GM12878 (cell line): ENCODE data around the gene KCNQ1. TPM values are rescaled to one million over a fixed set of nuclear protein-coding genes. Genes with fewer than 3 reads are reported as not detected.
A peak's percentile ranks its signal among the peaks of the same experiment; 100 is the strongest.

Experiments
- ATAC-seq: fragments of 200-7000 bp; cut with Tn5 transposase; 3 replicates; pipeline ENCODE4 v1.9.1; 2020; ENCODE audit warnings: mild to moderate bottlenecking, moderate library complexity
- BruUV-seq: library from RNA; stranded (reverse); fragments of 400-500 nt; replicated peaks from 2 replicates; lab custom pipeline; 2021; lab: Mats Ljungman, UMichigan
- CTCF ChIA-PET: fragments of 300-600 bp; sonication (Branson Sonifier 250); formaldehyde crosslinking; extraction: SDS; loops from one replicate; lab custom pipeline; 2021; ENCODE audit warnings: inconsistent platforms; lab: Yijun Ruan, JAX
- POLR2A ChIA-PET: fragments of 350-600 bp; formaldehyde crosslinking; extraction: SDS; loops from one replicate; lab custom pipeline; 2021; ENCODE audit warnings: inconsistent platforms; lab: Charles Lee
- RAD21 ChIA-PET: fragments of 300-600 bp; sonication (Branson Sonifier 250); formaldehyde crosslinking; loops from one replicate; lab custom pipeline; 2023; ENCODE audit warnings: antibody characterized with exemption; ENCODE audit not compliant: unreplicated experiment; lab: Charles Lee
- SMC1A ChIA-PET: fragments of 300-600 bp; sonication (Branson Sonifier 250); formaldehyde crosslinking; loops from one replicate; lab custom pipeline; 2023; ENCODE audit not compliant: unreplicated experiment, uncharacterized antibody; lab: Charles Lee
- DNase-seq: peaks from one replicate; pipeline ENCODE4 v3.0.0-alpha.2; 2011; ENCODE audit warnings: low read depth, low spot score
- FAIRE-seq: peaks from 3 replicates; lab custom pipeline; 2011; peaks lifted over from hg19 to GRCh38; lab: Jason Lieb, UNC
- H2AFZ ChIP-seq: 2 replicates; pipeline ENCODE4 v1.6.0; 2011; ENCODE audit warnings: low read depth, low read length, control low read depth; ENCODE audit not compliant: control insufficient read depth
- H3K27ac ChIP-seq: 2 replicates; pipeline ENCODE4 v1.5.1; 2011; ENCODE audit warnings: control low read depth; ENCODE audit not compliant: control insufficient read depth, insufficient read depth
- H3K27me3 ChIP-seq, 2 experiments: replicated peaks in 1 of 2; 2 replicates each; pipeline versions ENCODE4 v1.6.0 to v1.6.1; 2011; ENCODE audit warnings: low read length in 1 of 2; ENCODE audit not compliant: control insufficient read depth in 2 of 2, insufficient read depth in 2 of 2
- H3K36me3 ChIP-seq, 2 experiments: 2 replicates each; pipeline ENCODE4 v1.5.1; 2011; ENCODE audit warnings: low read length in 1 of 2; ENCODE audit not compliant: control insufficient read depth in 2 of 2, insufficient read depth in 2 of 2
- H3K4me1 ChIP-seq: 2 replicates; pipeline ENCODE4 v1.6.1; 2011; ENCODE audit warnings: mild to moderate bottlenecking, low read length, moderate library complexity, mixed read lengths; ENCODE audit not compliant: control insufficient read depth, insufficient read depth
- H3K4me2 ChIP-seq: 2 replicates; pipeline ENCODE4 v1.6.0; 2011; ENCODE audit warnings: control low read depth; ENCODE audit not compliant: control insufficient read depth, insufficient read depth
- H3K4me3 ChIP-seq: fragments of 200-600 bp; sonication (generic); 2 replicates; pipeline ENCODE4 v1.5.1; 2016
- H3K79me2 ChIP-seq: 2 replicates; pipeline ENCODE4 v1.6.0; 2011; ENCODE audit warnings: low read length; ENCODE audit not compliant: control insufficient read depth, insufficient read depth
- H3K9ac ChIP-seq: 2 replicates; pipeline ENCODE4 v1.8.0; 2011; ENCODE audit warnings: low read length, control low read depth, mixed read lengths; ENCODE audit not compliant: control insufficient read depth, insufficient read depth
- H3K9me3 ChIP-seq: replicated peaks from 3 replicates; pipeline ENCODE4 v1.5.1; 2011; ENCODE audit warnings: mild to moderate bottlenecking, low read length; ENCODE audit not compliant: control insufficient read depth, insufficient read depth
- H4K20me1 ChIP-seq: 2 replicates; pipeline ENCODE4 v1.6.0; 2011; ENCODE audit not compliant: control insufficient read depth, insufficient read depth
- GATAD2B ChIP-seq: fragments of 450-650 bp; conservative IDR thresholded peaks from 2 replicates; pipeline ENCODE4 v1.6.1; 2017; ENCODE audit warnings: low read depth, mild to moderate bottlenecking, moderate library complexity
- whole genome bisulfite sequencing: methylation state at CpG from one replicate; pipeline ENCODE4 v1.1.6; 2016; ENCODE audit warnings: low lambda C conversion rate; ENCODE audit not compliant: insufficient replicate concordance, insufficient coverage; ENCODE audit errors: missing lambda C conversion rate; 5-methylcytosine and 5-hydroxymethylcytosine counted together
- in situ Hi-C: fragments of 300-500 bp; cut with MboI; formaldehyde crosslinking; loops from 9 replicates; pipeline ENCODE4 v1.14.3; 2018; ENCODE audit warnings: mixed read lengths
- intact Hi-C: fragments of 100-400 bp; cut with micrococcal nuclease; formaldehyde crosslinking; loops from one replicate; pipeline ENCODE4 v1.14.2; 2022; ENCODE audit not compliant: unreplicated experiment
- polyA plus RNA-seq, 11 experiments: library from polyadenylated mRNA; depleted of rRNA in 4 of 11; unstranded in 6 of 11; stranded (reverse) in 5 of 11; fragments of >200 nt; fragmentation: Nextera tagmentation in 4 of 11; fragmentation: Illumina TruSeq in 1 of 11; extraction: Ambion mirVana in 4 of 11; extraction: Trizol in 1 of 11; gene quantifications; 1 replicate in 1 of 11; 2 replicates in 10 of 11; pipeline versions ENCODE4 v1.2.1 to v1.2.3, GENCODE V29; 2011 to 2016; ENCODE audit warnings: inconsistent platforms in 2 of 11, missing spikeins in 2 of 11, low read depth in 1 of 11
- total RNA-seq, 4 experiments: library from RNA; depleted of rRNA in 3 of 4; stranded (reverse); fragments of >200 nt in 3 of 4; fragmentation: Illumina TruSeq in 1 of 4; extraction: Trizol in 1 of 4; gene quantifications; 2 replicates each; pipeline versions ENCODE4 v1.2.1 to v1.2.3, GENCODE V29; 2013 to 2021
- TF ChIP-seq, protein P1 (sequence below): fragments of 450-650 bp; IDR thresholded peaks from 2 replicates; pipeline ENCODE4 v1.6.1; 2017; ENCODE audit warnings: low read depth, mild to moderate bottlenecking, moderate library complexity

Gene KCNQ1
- total and polyA plus RNA-seq, 10 of the 15 experiments (the other 5 are each of a cell fraction or from before 2014, with no cell fraction given), result 0.03 to 0.15 (median 0.12) TPM; not detected in 7

DNA sequence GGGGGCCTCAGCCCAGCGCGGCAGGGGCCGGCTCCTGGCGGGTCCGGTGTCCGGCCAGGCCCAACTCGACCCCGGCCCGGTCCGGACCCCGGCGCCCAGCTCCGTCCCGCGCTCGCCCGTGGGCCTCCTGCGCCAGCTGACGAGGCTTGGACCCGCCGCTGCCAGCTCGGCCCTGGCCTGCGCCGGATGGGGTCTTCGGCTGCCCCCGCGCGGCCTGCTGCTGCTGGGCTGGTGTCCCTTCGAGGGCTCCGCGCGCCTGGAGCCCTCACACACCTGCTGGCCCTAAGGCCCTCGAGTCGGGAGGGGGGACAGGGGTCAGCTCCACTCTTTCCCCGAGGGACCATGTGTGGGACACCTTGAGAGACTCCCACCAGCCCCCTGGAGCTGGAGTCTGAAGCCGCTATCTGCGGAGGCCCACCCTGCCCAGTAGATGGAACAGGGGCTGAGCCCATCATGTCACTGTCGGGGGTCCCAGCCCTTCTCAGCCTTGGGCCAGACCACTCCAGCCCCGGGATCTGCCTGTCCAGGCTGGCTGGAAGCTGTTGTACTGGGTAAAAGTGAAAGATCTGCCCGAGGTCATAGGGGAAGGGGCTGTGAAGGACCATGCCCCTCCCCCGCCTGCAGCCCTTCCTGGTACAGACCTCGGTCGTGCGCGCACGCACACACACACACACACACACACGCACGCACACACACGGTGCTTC lies 441.5 kb downstream of the KCNQ1 start:
- Histone ChIP-seq H3K27me3 (peaks cover 9 to 10% of the 10 kb centered on the region in 2 experiments; a peak in 3 of 4 replicates), H3K36me3 (no peaks in the 10 kb centered on the region), H3K4me3 (no peak overlapping the region), H4K20me1 (no peaks in the 10 kb centered on the region), H3K9me3 (no peaks in the 10 kb centered on the region), H3K79me2 (no peaks in the 10 kb centered on the region), H3K27ac (no peak overlapping the region), H3K9ac (no peak overlapping the region), H2AFZ (peak overlapping the region; percentile 39; the same call in 1 of the 2 replicates), H3K4me2 (peak overlapping the region; percentile 60; the same call in 1 of the 2 replicates), H3K4me1 (peaks cover 5% of the 10 kb centered on the region)
- no peak for DNase-seq
- ChIA-PET RAD21 (interaction anchor here (0.6 to 8.3 kb wide), 2 partner anchors 352 to 513 kb away, joined by 3 to 151 read pairs; no protein-coding TSS in a partner anchor), SMC1A (no interaction called here), POLR2A (no interaction called here), CTCF (interaction anchor here (1.7 to 10.2 kb wide), 2 partner anchors 43 to 353 kb away, joined by 8 to 233 read pairs; partner anchors contain the start of gene PHLDA2)
- TF ChIP-seq, protein P1, sequence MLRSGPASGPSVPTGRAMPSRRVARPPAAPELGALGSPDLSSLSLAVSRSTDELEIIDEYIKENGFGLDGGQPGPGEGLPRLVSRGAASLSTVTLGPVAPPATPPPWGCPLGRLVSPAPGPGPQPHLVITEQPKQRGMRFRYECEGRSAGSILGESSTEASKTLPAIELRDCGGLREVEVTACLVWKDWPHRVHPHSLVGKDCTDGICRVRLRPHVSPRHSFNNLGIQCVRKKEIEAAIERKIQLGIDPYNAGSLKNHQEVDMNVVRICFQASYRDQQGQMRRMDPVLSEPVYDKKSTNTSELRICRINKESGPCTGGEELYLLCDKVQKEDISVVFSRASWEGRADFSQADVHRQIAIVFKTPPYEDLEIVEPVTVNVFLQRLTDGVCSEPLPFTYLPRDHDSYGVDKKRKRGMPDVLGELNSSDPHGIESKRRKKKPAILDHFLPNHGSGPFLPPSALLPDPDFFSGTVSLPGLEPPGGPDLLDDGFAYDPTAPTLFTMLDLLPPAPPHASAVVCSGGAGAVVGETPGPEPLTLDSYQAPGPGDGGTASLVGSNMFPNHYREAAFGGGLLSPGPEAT, result no peak
- 0 out of 2 replicates have a peak, but pooled peaks have one; percentile 22 for TF ChIP-seq GATAD2B
- in situ Hi-C loops (loop anchor here (5.0 kb wide), 1 partner anchor 354 kb away; no protein-coding TSS in a partner anchor), intact Hi-C loops (no loop called here)
- ATAC-seq, result no peak
- BruUV-seq, result no TSS peak
- FAIRE-seq, result no peak
- 9% methylated on average over 49 of the region's 49 CpGs for WGBS
